Bronchial epithelial cell (primary cell): ENCODE measurements around the gene ATP6V0E1. TPM values are rescaled to one million over a fixed set of nuclear protein-coding genes. Genes with fewer than 3 reads are reported as not detected.

Source experiments
- DNase-seq: peaks from one replicate; pipeline ENCODE4 v3.0.0-alpha.2; 2010; ENCODE audit warnings: low read depth
- FAIRE-seq: peaks from 2 replicates; lab custom pipeline; 2011; peaks lifted over from hg19 to GRCh38; lab: Jason Lieb, UNC
- H3K27me3 ChIP-seq: 2 replicates; pipeline ENCODE4 v1.5.1; 2011; ENCODE audit warnings: low read length; ENCODE audit not compliant: control insufficient read depth, insufficient read depth
- H3K36me3 ChIP-seq: 2 replicates; pipeline ENCODE4 v1.5.1; 2011; ENCODE audit warnings: low read length; ENCODE audit not compliant: control insufficient read depth, insufficient read depth
- H3K4me3 ChIP-seq: 2 replicates; pipeline ENCODE4 v1.5.1; 2011; ENCODE audit warnings: mild to moderate bottlenecking, low read depth, low read length, control low read depth
- total RNA-seq: library from RNA; depleted of rRNA; stranded (reverse); fragments of >200 nt; gene quantifications from 2 replicates; pipeline ENCODE4 v1.2.1, GENCODE V29; 2014
- TF ChIP-seq, protein P1 (sequence below): IDR thresholded peaks from 2 replicates; pipeline ENCODE4 v1.5.1; 2011; ENCODE audit warnings: mild to moderate bottlenecking, moderate library complexity, low read length, control low read depth, inconsistent platforms; ENCODE audit not compliant: insufficient read depth, severe bottlenecking

ATP6V0E1 gene
- total RNA-seq, 1 donor from 2014 or later = 189 TPM

DNA sequence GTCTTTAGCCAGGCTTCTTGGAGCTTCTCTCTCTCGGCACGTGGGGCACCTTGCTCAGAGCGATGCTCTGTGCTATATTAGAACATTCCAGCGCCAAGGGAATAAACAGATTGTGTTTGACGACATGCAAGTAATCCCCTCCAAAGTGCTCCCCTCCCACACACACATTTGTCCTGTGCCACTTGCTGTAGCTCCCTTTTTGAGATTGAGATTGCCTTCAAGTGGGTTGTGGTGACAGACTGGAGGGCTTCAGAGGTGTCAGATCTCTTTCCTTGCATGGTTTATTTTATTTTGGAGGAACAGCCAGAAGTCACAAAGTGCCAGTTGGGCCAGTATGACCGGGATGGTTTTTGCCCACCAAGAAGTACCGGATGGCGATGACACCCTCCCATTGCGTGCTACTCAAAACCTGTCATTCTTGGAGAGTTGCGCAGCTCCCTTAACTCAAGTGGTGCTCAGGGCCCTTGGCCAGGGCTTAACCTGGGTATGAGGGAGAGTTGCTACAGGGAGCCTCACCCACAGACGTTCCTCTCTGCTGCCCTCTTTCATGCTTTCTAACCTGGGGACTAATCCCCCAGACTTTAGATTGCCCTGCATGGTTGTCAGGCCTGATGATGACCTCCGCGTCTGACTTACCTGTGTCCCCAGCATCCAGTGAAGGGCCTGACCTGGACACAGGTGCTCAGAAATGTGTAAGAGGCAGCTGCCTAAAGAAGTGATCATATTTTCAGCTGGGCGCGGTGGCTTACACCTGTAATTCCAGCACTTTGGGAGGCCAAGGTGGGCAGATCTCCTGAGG is 43.1 kb upstream of the ATP6V0E1 start:
- Histone ChIP-seq H3K27me3 (no peaks in the 10 kb centered on the region), H3K36me3 (peaks cover 19% of the 10 kb centered on the region), H3K4me3 (no peak overlapping the region)
- DNase-seq (no peak), FAIRE-seq (no peak)
- TF ChIP-seq, protein P1, sequence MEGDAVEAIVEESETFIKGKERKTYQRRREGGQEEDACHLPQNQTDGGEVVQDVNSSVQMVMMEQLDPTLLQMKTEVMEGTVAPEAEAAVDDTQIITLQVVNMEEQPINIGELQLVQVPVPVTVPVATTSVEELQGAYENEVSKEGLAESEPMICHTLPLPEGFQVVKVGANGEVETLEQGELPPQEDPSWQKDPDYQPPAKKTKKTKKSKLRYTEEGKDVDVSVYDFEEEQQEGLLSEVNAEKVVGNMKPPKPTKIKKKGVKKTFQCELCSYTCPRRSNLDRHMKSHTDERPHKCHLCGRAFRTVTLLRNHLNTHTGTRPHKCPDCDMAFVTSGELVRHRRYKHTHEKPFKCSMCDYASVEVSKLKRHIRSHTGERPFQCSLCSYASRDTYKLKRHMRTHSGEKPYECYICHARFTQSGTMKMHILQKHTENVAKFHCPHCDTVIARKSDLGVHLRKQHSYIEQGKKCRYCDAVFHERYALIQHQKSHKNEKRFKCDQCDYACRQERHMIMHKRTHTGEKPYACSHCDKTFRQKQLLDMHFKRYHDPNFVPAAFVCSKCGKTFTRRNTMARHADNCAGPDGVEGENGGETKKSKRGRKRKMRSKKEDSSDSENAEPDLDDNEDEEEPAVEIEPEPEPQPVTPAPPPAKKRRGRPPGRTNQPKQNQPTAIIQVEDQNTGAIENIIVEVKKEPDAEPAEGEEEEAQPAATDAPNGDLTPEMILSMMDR = no peak

DNA sequence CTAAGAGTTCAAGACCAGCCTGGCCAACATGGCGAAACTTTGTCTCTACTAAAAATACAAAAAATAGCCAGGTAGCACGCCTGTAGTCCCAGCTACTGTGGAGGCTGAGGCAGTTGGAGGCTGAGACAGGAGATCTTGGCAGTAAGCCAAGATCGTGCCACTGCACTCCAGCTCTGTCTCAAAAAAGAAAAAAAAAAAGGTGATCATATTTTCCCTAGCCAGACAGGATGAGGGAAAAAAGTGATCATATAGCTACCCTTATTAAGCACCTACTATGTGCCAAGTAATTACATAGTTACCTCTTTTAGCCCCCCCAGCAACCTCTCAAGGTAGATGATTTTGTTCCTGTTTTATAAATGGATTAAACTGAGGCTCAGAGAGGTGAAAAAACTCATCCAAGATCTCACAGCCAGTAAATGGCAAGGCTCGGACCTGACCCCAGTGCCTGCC is 42.5 kb upstream of the ATP6V0E1 start:
- TF ChIP-seq, protein P1 = no peak
- DNase-seq (no peak), FAIRE-seq (no peak)
- Histone ChIP-seq H3K27me3 (no peaks in the 10 kb centered on the region), H3K4me3 (no peak overlapping the region), H3K36me3 (peaks cover 17% of the 10 kb centered on the region)

DNA sequence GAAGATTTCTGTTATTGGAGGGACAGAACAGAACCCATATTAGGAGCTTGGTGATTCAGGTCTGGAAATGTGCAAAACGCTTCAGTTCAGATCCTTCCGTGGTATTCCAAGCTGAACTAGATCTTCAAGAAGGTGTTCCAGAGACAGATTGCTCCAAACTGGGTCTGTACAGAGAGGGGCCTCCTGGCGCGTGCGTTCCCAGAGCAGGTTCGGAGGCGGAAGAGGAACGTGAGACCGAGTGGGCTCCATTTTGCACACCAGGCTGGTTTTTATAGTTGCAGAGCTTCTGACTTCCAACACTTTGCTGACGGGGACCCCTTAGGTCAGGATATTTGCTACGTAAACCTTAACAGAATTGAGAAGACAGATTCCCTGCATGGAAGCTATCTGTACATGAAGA is 41.0 kb upstream of the ATP6V0E1 start:
- Histone ChIP-seq H3K36me3 (peaks cover 18% of the 10 kb centered on the region), H3K4me3 (no peak overlapping the region), H3K27me3 (no peaks in the 10 kb centered on the region)
- TF ChIP-seq, protein P1 = no peak
- FAIRE-seq (no peak), DNase-seq (no peak)

DNA sequence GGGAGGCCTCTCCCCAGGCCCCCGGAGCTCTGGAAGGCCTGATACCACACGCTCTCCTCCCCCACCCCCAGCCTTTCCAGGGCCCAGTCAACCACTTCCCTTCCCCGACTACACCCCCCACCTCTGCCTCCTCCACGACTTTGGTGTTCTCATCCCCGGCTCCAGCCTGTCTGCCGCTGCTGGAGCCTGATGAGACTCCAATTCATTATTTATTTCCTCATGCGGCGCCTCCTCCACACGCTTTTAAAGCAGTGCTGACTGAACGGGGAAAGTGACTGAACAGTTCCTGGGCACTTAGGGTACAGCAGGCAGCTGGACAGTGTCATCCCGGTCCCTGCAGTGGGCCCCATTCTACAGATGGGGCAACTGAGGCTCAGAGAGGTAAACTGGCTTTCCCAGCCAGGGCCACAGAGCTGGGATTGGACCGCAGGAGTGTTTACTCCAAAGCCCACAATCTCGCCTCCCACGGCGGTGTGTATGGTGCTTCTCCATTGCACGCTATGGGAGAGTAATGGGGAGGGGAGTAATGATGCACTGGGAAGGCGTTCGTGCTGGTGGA is 40.2 kb upstream of the ATP6V0E1 start:
- H3K27me3 ChIP-seq = no peaks in the 10 kb centered on the region
- H3K36me3 ChIP-seq = peaks cover 16% of the 10 kb centered on the region
- no peak for FAIRE-seq

DNA sequence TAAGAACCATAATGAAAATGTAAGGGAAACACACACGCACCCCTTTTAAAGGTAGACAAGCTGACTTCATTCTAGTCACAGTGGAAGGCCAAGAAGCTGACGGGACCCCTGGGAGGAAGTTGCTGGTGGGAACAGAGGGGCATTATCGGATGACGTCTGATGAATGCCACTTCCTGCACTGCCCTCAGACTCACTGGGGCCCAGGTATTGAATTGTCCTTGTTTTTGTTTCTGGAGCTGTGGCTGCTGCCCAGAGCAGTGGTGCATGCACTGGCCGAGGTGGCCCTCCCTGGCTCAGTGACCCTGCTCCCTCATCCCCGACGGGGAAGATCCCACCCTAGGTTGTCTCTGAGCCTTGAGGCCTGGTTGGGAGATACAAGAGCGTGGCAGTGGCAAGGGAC is 39.7 kb upstream of the ATP6V0E1 start:
- H3K36me3 ChIP-seq = peaks cover 17% of the 10 kb centered on the region

More for the DNA sequence above, 40.2 kb upstream of the ATP6V0E1 start:
- DNase-seq = no peak
- TF ChIP-seq, protein P1 = no peak
- no peak overlapping the region for H3K4me3 ChIP-seq

More for the DNA sequence above, 39.7 kb upstream of the ATP6V0E1 start:
- FAIRE-seq (no peak), DNase-seq (no peak)
- H3K27me3 ChIP-seq = no peaks in the 10 kb centered on the region
- no peak overlapping the region for H3K4me3 ChIP-seq
- TF ChIP-seq, protein P1 = no peak
